GM19239 (cell line): ENCODE measurements around the gene MAB21L3.

Source experiments
- DNase-seq: peaks from one replicate; pipeline ENCODE4 v3.0.0; 2011; ENCODE audit warnings: low spot score; ENCODE audit not compliant: insufficient read length
- FAIRE-seq: peaks from 2 replicates; lab custom pipeline; 2011; peaks lifted over from hg19 to GRCh38; lab: Jason Lieb, UNC

Gene MAB21L3

GRCh38 chr1:116161390-116161789 lies 50.2 kb downstream of the MAB21L3 start:
- no peak for DNase-seq
- no peak for FAIRE-seq

DNA sequence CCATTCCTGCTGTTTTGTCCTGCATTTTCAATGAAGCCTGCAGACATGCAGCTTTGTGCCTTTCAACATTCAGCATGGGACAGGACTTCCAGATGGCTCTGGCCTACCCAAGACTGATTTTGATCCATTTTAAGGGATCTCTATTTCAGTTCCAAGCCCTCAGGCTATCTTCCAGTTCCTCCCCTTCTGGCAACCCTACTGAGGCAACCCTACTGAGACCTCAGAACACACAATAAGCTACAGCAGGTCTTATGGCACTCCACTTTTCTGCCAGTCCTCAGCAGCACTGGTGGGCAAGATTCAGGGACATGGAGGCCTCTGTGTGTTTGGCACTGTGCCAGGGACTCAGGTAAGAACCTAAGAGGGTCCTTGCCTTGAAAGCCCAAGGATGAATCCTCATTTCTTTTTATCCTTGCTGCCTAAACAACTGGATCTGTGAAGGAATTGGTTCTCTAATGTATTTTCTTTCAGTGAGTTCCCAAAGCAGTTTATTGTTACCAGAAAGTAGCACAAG lies 50.7 kb downstream of the MAB21L3 start:
- no peak for FAIRE-seq

GRCh38 chr1:116163533-116163932 lies 52.3 kb downstream of the MAB21L3 start:
- FAIRE-seq (no peak), DNase-seq (no peak)

More for the DNA sequence above, 50.7 kb downstream of the MAB21L3 start:
- DNase-seq = no peak

- DNase-seq (no peak), FAIRE-seq (no peak)
Observed at GRCh38 chr1:116164150-116164549, 53.0 kb downstream of the MAB21L3 start.

- FAIRE-seq (no peak), DNase-seq (no peak)
Observed at GRCh38 chr1:116164604-116165368, 53.6 kb downstream of the MAB21L3 start.

GRCh38 chr1:116165572-116165971 lies 54.4 kb downstream of the MAB21L3 start:
- no peak for DNase-seq
- no peak for FAIRE-seq

DNA sequence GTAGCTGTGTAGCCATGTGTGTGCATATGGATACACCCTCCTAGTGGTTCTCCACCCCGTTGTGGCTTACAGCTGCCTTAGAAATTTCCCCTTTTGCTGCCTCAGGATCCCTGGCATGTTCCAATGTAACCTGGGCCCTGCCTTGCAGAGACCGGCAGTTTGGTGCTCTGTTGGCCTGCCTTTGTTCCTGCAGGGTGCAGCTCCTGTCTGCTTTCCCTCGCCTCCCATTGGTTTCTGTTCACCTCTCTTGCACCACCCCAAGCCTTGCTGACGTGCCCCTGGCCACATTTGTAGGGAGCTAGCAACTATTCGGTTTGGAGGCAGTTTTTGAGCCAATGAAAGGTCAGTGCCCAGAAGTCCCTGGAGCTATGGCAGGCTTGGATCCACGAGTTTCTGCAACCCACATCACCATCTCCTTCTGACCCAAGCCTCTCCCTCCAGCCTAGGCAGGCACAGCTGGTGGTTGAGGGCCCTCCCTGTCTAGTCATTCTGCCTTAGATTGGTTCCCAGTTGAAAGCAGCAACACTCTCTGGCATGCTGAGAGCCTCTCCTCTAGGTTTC lies 54.9 kb downstream of the MAB21L3 start:
- FAIRE-seq = no peak
- no peak for DNase-seq

- no peak for FAIRE-seq
- no peak for DNase-seq
Observed at GRCh38 chr1:116166655-116167054, 55.5 kb downstream of the MAB21L3 start.

DNA sequence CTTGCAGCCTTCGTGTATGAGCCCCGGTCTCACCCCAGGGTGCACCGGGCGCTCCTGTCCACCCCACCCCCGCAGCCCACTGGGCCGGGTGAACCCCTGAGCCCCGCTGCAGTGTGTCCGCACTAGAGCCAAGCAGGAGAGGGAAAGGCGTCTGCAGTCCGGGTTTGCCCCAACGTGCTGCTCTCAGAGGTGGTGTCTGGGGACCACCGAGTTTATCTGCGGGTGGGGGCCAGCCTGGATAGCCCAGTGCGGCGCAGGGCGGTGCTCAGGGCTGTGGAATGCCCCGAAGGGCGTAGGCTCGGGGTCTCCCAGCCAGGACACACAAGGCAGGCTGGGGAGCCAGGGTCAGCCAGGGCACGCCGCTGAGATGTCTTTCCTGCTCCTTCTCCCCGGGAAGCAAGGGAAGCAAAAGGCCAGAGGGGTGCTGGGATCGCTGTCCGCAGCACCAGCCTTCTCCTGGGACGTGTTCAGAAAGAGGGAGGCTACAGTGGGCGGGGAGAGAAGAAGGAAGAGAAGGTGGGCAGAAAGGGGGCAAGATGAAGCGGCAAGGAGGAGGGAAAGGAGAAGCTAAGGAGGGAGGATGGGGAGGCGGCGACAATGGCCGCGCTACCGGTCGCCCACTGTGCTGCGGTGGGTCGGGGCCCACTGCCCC lies 56.6 kb downstream of the MAB21L3 start:
- FAIRE-seq (no peak), DNase-seq (no peak)

DNA sequence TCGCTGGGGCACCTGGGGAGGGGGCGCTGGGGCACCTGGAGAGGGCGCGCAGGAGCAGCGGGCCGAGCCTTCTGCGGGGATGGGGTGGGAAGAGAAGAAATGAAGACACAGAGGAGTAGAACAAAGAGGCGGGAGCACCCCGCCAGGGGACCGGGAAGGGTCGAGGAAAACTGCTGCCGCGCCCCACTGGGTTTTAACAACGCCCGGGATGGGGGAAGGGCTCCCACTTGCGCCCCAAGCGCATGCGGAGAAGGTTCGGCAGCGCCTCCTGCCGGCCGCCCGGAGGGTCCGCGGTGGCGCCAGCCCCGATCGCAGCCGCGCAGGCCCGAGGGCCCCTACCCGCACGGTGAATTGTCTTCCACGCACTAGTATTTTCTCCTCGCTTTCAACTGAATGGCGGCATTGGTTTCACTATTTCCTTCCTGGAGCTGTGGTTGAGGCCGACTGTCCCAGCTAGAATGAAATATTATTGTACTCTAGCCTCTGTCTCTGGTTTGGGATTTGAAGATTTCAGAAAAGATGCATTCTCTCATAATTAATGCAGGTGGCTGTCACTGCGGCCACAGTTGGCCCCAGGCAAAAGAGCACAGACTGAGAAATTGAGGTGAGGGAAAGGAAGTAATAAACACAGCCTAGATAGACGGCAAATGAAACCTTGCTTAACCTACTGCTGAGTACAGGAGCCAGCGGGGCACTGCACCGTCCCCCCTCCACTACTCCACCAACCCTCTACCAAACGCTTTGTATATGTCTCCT lies 57.3 kb downstream of the MAB21L3 start:
- peak; percentile 75 for DNase-seq
- FAIRE-seq = no peak

GRCh38 chr1:116169898-116170297 lies 58.7 kb downstream of the MAB21L3 start:
- DNase-seq = no peak
- FAIRE-seq = no peak

DNA sequence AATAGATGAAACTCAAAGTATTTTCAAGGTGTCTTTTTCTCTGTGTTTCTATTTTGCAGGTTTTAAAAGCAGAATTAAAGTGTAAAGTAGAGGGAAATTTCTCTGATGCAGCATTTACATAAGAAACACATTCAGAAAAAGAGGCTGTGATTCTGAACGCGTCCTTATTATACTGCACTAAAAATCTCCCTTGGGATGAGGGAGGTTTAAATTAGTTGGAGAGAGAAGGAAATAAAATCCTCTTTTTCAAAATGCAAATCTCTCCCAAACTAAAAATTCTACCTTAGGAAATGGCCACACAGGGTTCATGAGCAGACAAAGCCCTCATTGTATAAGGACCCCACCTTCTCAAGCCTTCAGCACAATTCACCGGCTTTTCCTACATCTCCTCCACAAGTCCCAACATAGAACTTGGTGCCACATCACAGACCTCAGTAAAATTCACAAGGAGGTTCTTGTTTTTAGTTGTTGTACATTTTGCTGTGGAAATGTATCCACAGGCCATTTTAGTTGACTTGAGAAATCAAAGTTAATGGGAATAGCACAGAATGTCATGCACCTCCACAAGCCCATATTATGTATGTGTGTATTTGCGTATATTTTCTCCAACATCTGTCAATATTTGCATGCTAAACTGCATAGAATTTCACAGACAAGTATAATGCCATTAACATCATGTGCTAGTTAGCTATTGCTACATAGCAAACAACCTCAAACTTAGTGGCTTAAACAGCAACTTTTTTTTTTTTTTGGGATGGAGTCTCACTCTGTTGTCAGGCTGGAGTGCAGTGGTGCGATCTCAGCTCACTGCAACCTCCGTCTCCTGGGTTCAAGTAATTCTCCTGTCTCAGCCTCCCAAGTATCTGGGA lies 59.8 kb downstream of the MAB21L3 start:
- FAIRE-seq = no peak

GRCh38 chr1:116172666-116173065 lies 61.5 kb downstream of the MAB21L3 start:
- FAIRE-seq (no peak), DNase-seq (no peak)

More for the DNA sequence above, 59.8 kb downstream of the MAB21L3 start:
- no peak for DNase-seq

GRCh38 chr1:116175611-116176010 lies 64.4 kb downstream of the MAB21L3 start:
- no peak for FAIRE-seq
- DNase-seq = no peak

DNA sequence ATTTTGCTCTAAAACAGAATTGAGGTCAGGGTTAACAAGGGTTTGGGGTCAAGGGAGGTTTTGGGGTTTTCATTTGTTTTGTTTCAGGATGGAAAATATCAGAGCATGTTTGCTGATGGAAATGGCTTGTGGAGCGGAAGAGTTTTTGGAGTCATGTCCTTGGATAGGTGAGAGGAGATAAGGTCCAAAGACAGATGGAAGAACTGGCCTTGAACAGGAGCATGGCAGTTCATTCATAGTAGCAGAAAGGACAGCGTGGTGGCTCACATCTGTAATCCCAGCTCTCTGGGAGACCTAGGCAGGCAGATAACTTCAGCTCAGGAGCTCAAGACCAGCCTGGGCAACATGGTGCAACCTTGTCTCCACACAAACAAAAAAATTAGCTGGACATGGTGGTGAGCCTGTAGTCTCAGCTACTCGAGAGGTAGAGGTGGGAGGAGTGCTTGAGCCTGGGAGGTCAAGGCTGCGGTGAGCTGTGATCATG lies 65.1 kb downstream of the MAB21L3 start:
- FAIRE-seq = no peak
- DNase-seq = no peak

- no peak for DNase-seq
- FAIRE-seq = no peak
Observed at GRCh38 chr1:116177861-116178260, 66.7 kb downstream of the MAB21L3 start.

- FAIRE-seq = no peak
- no peak for DNase-seq
Observed at GRCh38 chr1:116178837-116179236, 67.6 kb downstream of the MAB21L3 start.

GRCh38 chr1:116179419-116179818 lies 68.2 kb downstream of the MAB21L3 start:
- no peak for DNase-seq
- FAIRE-seq = no peak

GRCh38 chr1:116179964-116180363 lies 68.8 kb downstream of the MAB21L3 start:
- no peak for FAIRE-seq
- DNase-seq = no peak
